GM23248 (cell line): Measurements from ENCODE around the gene HOXC12. TPM values are rescaled to one million over a fixed set of nuclear protein-coding genes. Genes with fewer than 3 reads are reported as not detected.

ENCODE experiments used
- DNase-seq: peaks from one replicate; pipeline ENCODE4 v3.0.0-alpha.2; 2015
- H2AFZ ChIP-seq: fragments of 200-600 bp; sonication (generic); 2 replicates; pipeline ENCODE4 v1.6.1; 2016; ENCODE audit warnings: antibody characterized with exemption
- H3F3A ChIP-seq: fragments of 200-600 bp; sonication (generic); 2 replicates; pipeline ENCODE4 v1.6.1; 2016; ENCODE audit warnings: mild to moderate bottlenecking, antibody characterized with exemption, mixed run types; ENCODE audit not compliant: insufficient read depth
- H3K27ac ChIP-seq: fragments of 200-600 bp; sonication (generic); 2 replicates; pipeline ENCODE4 v1.5.1; 2016; ENCODE audit warnings: mild to moderate bottlenecking
- H3K27me3 ChIP-seq: fragments of 200-600 bp; sonication (generic); replicated peaks from 2 replicates; pipeline ENCODE4 v1.6.1; 2016; ENCODE audit warnings: mild to moderate bottlenecking; ENCODE audit not compliant: insufficient read depth
- H3K36me3 ChIP-seq: fragments of 200-600 bp; sonication (generic); 2 replicates; pipeline ENCODE4 v1.6.1; 2016; ENCODE audit warnings: low read depth, mild to moderate bottlenecking
- H3K4me1 ChIP-seq: fragments of 200-600 bp; sonication (generic); 2 replicates; pipeline ENCODE4 v1.6.1; 2016; ENCODE audit warnings: mild to moderate bottlenecking; ENCODE audit not compliant: insufficient read depth
- H3K4me2 ChIP-seq: fragments of 200-600 bp; sonication (generic); one replicate; pipeline ENCODE4 v1.6.1; 2016; ENCODE audit warnings: mild to moderate bottlenecking; ENCODE audit not compliant: unreplicated experiment
- H3K4me3 ChIP-seq: fragments of 200-600 bp; sonication (generic); 2 replicates; pipeline ENCODE4 v1.5.1; 2016; ENCODE audit warnings: mild to moderate bottlenecking
- H3K79me2 ChIP-seq: fragments of 200-600 bp; sonication (generic); 2 replicates; pipeline ENCODE4 v1.6.1; 2016; ENCODE audit warnings: mild to moderate bottlenecking; ENCODE audit not compliant: insufficient read depth
- H3K9ac ChIP-seq: fragments of 200-600 bp; sonication (generic); 2 replicates; pipeline ENCODE4 v1.6.1; 2016; ENCODE audit warnings: mild to moderate bottlenecking
- H3K9me2 ChIP-seq: fragments of 200-600 bp; sonication (generic); 2 replicates; pipeline ENCODE4 v1.6.1; 2016; ENCODE audit warnings: mixed run types, mild to moderate bottlenecking, moderate library complexity; ENCODE audit not compliant: insufficient read depth
- H3K9me3 ChIP-seq: fragments of 200-600 bp; sonication (generic); one replicate; pipeline ENCODE4 v1.6.1; 2017; ENCODE audit warnings: low read depth
- H4K20me1 ChIP-seq: fragments of 200-600 bp; sonication (generic); 2 replicates; pipeline ENCODE4 v1.6.0; 2016; ENCODE audit not compliant: insufficient read depth
- EZH2 ChIP-seq: fragments of 200-600 bp; sonication (generic); IDR thresholded peaks from 2 replicates; pipeline ENCODE4 v1.6.1; 2018; ENCODE audit warnings: antibody characterized with exemption, mild to moderate bottlenecking; ENCODE audit not compliant: insufficient read depth, poor library complexity, severe bottlenecking
- EZH2phosphoT487 ChIP-seq: fragments of 200-600 bp; sonication (generic); IDR thresholded peaks from 2 replicates; pipeline ENCODE4 v1.6.1; 2018; ENCODE audit warnings: antibody characterized with exemption, moderate library complexity, mild to moderate bottlenecking, low read depth; ENCODE audit not compliant: insufficient read depth
- WGBS, 2 experiments: methylation state at CpG; one replicate each; pipeline ENCODE4 v1.1.6; 2015 to 2017; ENCODE audit warnings: low lambda C conversion rate in 2 of 2, low coverage in 1 of 2; ENCODE audit errors: missing lambda C conversion rate in 2 of 2; 5-methylcytosine and 5-hydroxymethylcytosine counted together
- in situ Hi-C: fragments of 300-500 bp; cut with MboI; formaldehyde crosslinking; loops from 2 replicates; pipeline ENCODE4 v1.15.0; 2020
- polyA plus RNA-seq: library from polyadenylated mRNA; unstranded; fragments of >200 nt; fragmentation: Nextera tagmentation; extraction: Ambion mirVana; gene quantifications from 2 replicates; pipeline ENCODE4 v1.2.1, GENCODE V29; 2016
- total RNA-seq: library from RNA; depleted of rRNA; stranded (reverse); fragments of >200 nt; shearing (Covaris generic); gene quantifications from 2 replicates; pipeline ENCODE4 v1.2.3, GENCODE V29; 2014

HOXC12 gene
- total and polyA plus RNA-seq, 2 experiments from 2014 or later = not detected

DNA sequence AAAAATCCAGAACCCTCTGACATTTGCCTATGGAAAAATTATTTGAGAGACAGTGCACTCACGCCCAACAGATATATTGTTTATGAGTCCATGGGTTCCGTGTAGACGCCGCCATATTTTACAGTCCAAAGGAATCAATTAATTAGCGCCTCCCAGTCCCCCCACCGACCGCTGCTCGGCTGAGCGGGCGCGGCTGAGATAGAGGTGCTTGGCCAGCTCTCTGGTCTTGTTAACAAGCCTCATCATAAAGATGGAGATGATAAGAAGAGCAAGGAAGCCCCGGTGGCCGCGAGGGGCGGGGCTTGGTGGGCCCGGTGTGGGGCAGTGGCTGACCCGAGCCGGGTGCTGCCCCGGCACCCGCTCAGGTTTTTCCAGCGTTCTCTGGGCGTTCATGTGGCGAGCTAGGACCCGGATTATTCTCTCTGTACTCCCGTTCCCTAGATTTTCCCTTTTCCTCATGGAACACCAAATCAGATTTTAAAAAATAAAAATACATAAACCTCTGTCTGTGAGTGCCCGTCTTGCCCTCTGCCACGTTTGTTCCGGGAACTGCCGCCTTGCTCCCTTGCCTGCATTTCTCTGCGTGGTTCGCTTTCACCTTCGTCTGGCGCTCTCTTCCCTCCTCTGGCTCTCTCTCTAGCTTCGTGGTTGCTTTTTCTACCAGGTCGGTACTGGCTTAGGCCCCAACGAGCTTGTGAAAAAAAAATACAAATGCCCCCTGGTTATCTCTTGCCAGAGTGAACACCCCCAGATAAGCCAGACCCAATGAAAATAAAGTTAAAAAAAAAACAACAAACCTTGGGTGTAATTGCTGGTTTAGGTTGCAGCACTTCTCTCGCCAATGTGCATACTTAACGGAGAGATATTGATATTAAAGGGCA, 9.0 kb downstream of the HOXC12 start:
- peaks cover 99% of the 10 kb centered on the region for H3K27me3 ChIP-seq
- H4K20me1 ChIP-seq = no peaks in the 10 kb centered on the region
- 14 to 15% methylated on average over 38 of the region's 38 CpGs for WGBS, 2 experiments
- H3K9me3 ChIP-seq = no peaks in the 10 kb centered on the region
- no peaks in the 10 kb centered on the region for H3K4me1 ChIP-seq
- no peak for DNase-seq
- H3K9ac ChIP-seq = no peak overlapping the region
- no peaks in the 10 kb centered on the region for H3K36me3 ChIP-seq
- in situ Hi-C loops = no loop called here
- no peak overlapping the region for H3K4me2 ChIP-seq
- no peak overlapping the region for H3K27ac ChIP-seq
- H3F3A ChIP-seq = no peaks in the 10 kb centered on the region
- no peaks in the 10 kb centered on the region for H3K79me2 ChIP-seq
- H3K9me2 ChIP-seq = no peaks in the 10 kb centered on the region
- TF ChIP-seq EZH2phosphoT487 = 0 out of 2 replicates have a peak, but pooled peaks have one; percentile 28
- peak; percentile 49 for TF ChIP-seq EZH2
- H2AFZ ChIP-seq = no peak overlapping the region
- H3K4me3 ChIP-seq = no peak overlapping the region

DNA sequence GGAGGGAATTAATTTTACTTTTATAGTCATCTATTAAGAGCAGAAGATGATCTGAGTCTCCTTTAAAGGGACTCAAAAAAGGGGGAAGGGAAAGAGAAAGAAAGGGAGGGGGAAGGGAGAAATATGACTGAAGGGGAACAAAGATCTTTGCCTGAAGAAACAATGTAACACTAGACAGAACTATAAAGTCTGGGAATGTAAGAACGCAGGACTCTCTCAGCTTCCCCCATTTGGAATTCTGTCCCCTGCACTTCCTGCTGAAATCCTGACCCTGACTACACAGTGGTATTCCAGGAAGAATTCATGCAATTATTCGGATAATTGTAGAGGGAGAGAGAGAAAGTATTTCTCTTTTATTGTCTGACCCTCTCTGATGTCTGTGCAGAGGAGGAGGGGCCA, 9.6 kb downstream of the HOXC12 start:
- DNase-seq = no peak
- Histone ChIP-seq H3K9me2 (no peaks in the 10 kb centered on the region), H3K9ac (no peak overlapping the region), H3K4me2 (no peak overlapping the region), H3K4me3 (no peak overlapping the region), H4K20me1 (no peaks in the 10 kb centered on the region), H3K27me3 (peaks cover 99% of the 10 kb centered on the region), H3F3A (no peaks in the 10 kb centered on the region), H3K4me1 (no peaks in the 10 kb centered on the region), H3K79me2 (no peaks in the 10 kb centered on the region), H2AFZ (no peak overlapping the region), H3K36me3 (no peaks in the 10 kb centered on the region), H3K9me3 (no peaks in the 10 kb centered on the region), H3K27ac (no peak overlapping the region)
- in situ Hi-C loops = no loop called here
- TF ChIP-seq EZH2phosphoT487 = no peak
- TF ChIP-seq EZH2 = peak; percentile 41
- 2 to 14% methylated on average over 2 of the region's 2 CpGs for WGBS, 2 experiments

DNA sequence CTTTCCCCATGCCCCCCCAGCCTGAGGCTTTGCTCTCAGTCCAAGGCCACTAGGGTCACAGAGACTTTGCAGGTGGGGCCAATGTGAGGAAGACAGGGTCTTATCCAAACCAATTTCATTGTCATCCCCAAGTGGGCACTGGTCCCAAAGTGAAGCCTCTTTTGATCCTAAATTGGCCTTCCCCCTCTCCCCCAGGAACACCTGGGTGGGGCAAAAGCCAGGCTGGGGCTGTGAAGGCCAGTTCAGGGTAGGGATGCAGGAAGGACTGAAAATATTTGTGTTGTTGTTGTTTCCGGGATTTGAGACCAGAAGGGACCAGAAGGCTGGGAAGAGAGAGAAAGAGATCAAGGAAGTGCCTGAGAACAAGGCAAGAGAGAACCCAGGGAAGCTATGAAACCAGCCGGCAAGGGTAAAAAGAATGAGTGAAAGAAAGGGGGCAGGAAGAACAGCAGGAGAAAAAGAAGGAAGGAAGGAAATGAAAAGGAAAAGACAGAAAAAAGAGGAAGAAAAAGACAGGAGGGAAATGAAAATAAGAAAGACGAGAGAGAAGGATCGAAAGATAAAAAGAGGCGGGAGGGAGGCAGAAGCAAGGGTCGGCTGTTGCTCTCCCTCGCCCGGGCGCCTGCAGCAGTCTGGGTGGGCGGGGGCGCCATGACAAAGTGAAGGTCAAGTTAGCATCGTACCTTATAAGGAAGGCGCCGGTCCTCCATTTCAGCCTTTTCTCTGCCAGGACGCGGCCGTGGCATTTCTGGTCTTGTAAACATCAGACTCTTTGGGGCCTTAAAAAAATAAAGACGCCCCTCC, 10.8 kb downstream of the HOXC12 start:
- H2AFZ ChIP-seq = no peak overlapping the region

DNA sequence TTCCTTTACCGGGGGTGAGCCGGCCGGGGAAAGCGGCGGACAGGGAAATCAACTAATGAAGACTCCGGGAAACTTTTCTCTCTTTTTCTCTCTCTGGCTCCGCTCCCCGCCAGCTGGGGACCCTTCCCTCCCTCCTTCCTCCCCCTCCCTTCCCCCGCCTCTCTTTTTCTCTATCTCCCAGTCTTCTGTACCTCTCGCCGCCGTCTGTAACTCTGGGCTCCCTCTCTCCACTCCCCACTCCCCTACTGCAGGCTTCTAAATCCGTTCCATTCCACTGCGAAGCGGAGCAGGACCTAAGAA, 11.3 kb downstream of the HOXC12 start:
- Histone ChIP-seq H3K4me1 (no peaks in the 10 kb centered on the region), H4K20me1 (no peaks in the 10 kb centered on the region), H3K4me3 (no peak overlapping the region), H3K4me2 (no peak overlapping the region), H3K36me3 (no peaks in the 10 kb centered on the region), H3F3A (no peaks in the 10 kb centered on the region), H3K27ac (no peak overlapping the region), H3K79me2 (no peaks in the 10 kb centered on the region), H3K9me2 (no peaks in the 10 kb centered on the region), H2AFZ (no peak overlapping the region), H3K27me3 (peaks cover 99% of the 10 kb centered on the region), H3K9ac (no peak overlapping the region), H3K9me3 (no peaks in the 10 kb centered on the region)
- in situ Hi-C loops = no loop called here
- 20 to 32% methylated on average over 9 to 15 of the region's 15 CpGs for WGBS, 2 experiments
- no peak; the same call in 1 of the 2 replicates for TF ChIP-seq EZH2phosphoT487
- TF ChIP-seq EZH2 = no peak
- DNase-seq = no peak

More for the DNA sequence above, 10.8 kb downstream of the HOXC12 start:
- 5% methylated on average over 17 to 18 of the region's 18 CpGs for WGBS, 2 experiments
- peaks cover 99% of the 10 kb centered on the region for H3K27me3 ChIP-seq
- no peaks in the 10 kb centered on the region for H3K9me3 ChIP-seq
- H3K4me3 ChIP-seq = no peak overlapping the region
- in situ Hi-C loops = no loop called here
- no peaks in the 10 kb centered on the region for H3K36me3 ChIP-seq
- H3K79me2 ChIP-seq = no peaks in the 10 kb centered on the region
- no peak for DNase-seq
- H3K4me2 ChIP-seq = no peak overlapping the region
- H4K20me1 ChIP-seq = no peaks in the 10 kb centered on the region
- no peaks in the 10 kb centered on the region for H3K4me1 ChIP-seq
- no peaks in the 10 kb centered on the region for H3F3A ChIP-seq
- no peaks in the 10 kb centered on the region for H3K9me2 ChIP-seq
- no peak overlapping the region for H3K27ac ChIP-seq
- H3K9ac ChIP-seq = no peak overlapping the region
- TF ChIP-seq EZH2phosphoT487 = no peak
- peak; percentile 83 for TF ChIP-seq EZH2
